ENCODE measurements around the gene PRDM12.

PRDM12 gene

DNA sequence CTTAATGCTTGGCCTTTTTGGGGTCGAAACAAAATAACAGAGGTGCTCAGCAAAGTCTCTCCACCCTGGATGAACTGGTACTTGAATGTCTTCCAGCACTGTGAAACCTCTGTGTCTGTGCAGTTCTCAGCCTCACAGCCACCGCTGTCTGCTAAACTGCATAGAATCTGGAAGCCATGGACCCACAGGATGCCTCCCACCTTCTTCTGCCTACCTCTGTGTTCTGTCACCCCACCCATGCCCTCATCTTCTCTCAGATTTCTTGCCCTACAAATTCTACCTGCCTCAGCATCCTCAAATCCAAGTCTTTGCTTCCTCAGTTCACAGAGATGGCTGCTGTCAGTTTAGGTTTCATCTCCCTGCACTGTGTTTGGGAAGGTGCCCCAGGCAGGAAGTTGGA is 64.8 kb downstream of the PRDM12 start:
- no peak for DNase-seq (ENCODE audit: low spot score)

DNA sequence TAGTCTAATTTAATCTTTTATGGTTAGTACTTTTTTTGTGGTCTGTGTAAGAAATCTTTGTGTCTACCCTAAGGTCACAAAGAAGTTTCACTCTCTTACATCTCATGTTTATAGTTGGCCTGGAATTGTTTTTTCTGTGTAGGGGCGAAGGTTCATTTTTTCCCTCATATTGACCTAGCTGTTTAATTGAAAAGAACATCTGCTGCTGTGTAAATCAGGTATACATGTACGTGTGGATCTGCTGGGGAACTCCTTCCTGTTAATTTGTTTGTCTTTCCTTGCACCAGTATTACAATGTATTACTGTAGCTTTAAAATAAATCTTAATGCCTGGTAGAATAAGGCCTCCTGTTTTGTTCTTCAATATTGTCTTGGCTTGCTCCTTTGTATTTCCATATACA is 67.0 kb downstream of the PRDM12 start:
- DNase-seq (ENCODE audit: low spot score) = no peak

DNA sequence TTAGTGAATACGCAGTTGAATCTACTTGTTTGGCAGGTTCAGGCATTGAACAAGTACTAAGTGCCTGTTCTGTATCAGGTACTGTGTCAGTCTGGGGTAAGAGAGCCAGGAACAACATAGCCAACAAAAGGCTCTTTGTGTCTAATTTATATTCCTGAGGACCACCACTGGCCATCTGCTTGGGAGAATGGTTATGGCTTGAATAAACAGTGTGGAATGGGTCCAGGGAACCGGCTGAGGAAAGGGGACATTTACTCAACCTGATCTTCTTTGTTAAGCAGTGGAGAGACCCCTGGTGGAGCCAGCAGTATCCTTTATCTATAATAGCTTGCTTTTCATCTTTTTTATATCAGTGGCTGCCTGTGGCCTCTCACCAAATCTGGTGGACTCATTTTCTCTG is 67.7 kb downstream of the PRDM12 start:
- no peak for DNase-seq (ENCODE audit: low spot score)

Measured in AG08396 (cell line).